ENCODE results near the gene GCK.

- TF ChIP-seq CTCF (IDR thresholded peaks at IDR 0.05) = no peak
- no peak for TF ChIP-seq POLR2A (IDR thresholded peaks at IDR 0.05)
Measured at GRCh38 chr7:44224080-44224973, 35.1 kb upstream of the GCK start.

Measured in Peyer's patch (tissue), 4 donors.